GM11168 (cell line): ENCODE measurements around the gene CLDN6.
"Not testable (repeated sequence)": the region's sequence is repeated elsewhere in the genome, so short reads cannot be mapped to it uniquely, and the experiment has no call there.

ENCODE experiments used
- in situ Hi-C: fragments of 300-500 bp; cut with MboI; formaldehyde crosslinking; loops from one replicate; pipeline ENCODE4 v1.12.0; 2022; ENCODE audit warnings: low sequenced_read_pairs; ENCODE audit not compliant: unreplicated experiment

CLDN6 gene

GRCh38 chr16:3052571-3053329 lies 34.8 kb upstream of the CLDN6 start:
- in situ Hi-C loops = not testable (repeated sequence)

GRCh38 chr16:3051494-3051893 lies 33.5 kb upstream of the CLDN6 start:
- in situ Hi-C loops = no loop called here

- in situ Hi-C loops = no loop called here
Measured at GRCh38 chr16:3051009-3051408, 33.0 kb upstream of the CLDN6 start.

- in situ Hi-C loops = no loop called here
Measured at GRCh38 chr16:3050487-3050886, 32.5 kb upstream of the CLDN6 start.

GRCh38 chr16:3049921-3050481 lies 32.0 kb upstream of the CLDN6 start:
- in situ Hi-C loops = no loop called here

GRCh38 chr16:3047387-3047720 lies 29.4 kb upstream of the CLDN6 start:
- in situ Hi-C loops = no loop called here

GRCh38 chr16:3046641-3047386 lies 28.8 kb upstream of the CLDN6 start:
- in situ Hi-C loops = no loop called here

GRCh38 chr16:3045758-3046640 lies 28.0 kb upstream of the CLDN6 start, which contains the start of gene MMP25:
TSS of gene MMP25 (plus strand) at chr16:3046561. CDS start at chr16:3046918, 357 bp downstream.
- in situ Hi-C loops = no loop called here

GRCh38 chr16:3044708-3045107 lies 26.7 kb upstream of the CLDN6 start:
- in situ Hi-C loops = no loop called here

- in situ Hi-C loops = no loop called here
Measured at GRCh38 chr16:3042376-3042775, 24.4 kb upstream of the CLDN6 start.

GRCh38 chr16:3038896-3039295 lies 20.9 kb upstream of the CLDN6 start:
- in situ Hi-C loops = no loop called here

- in situ Hi-C loops = no loop called here
Measured at GRCh38 chr16:3038256-3038655, 20.3 kb upstream of the CLDN6 start.

- in situ Hi-C loops = no loop called here
Measured at GRCh38 chr16:3036726-3037315, 18.8 kb upstream of the CLDN6 start, which contains the start of gene BICDL2. TSS of gene BICDL2 (minus strand) at chr16:3036944. CDS start at chr16:3035496, 1,448 bp downstream.

- in situ Hi-C loops = no loop called here
Measured at GRCh38 chr16:3035972-3036725, 18.2 kb upstream of the CLDN6 start.

GRCh38 chr16:3035289-3035971 lies 17.4 kb upstream of the CLDN6 start:
- in situ Hi-C loops = no loop called here

- in situ Hi-C loops = no loop called here
Measured at GRCh38 chr16:3032624-3033023, 14.6 kb upstream of the CLDN6 start.

GRCh38 chr16:3030222-3031212 lies 12.5 kb upstream of the CLDN6 start:
- in situ Hi-C loops = no loop called here
